ENCODE data around the gene C4orf50.

The C4orf50 gene

DNA sequence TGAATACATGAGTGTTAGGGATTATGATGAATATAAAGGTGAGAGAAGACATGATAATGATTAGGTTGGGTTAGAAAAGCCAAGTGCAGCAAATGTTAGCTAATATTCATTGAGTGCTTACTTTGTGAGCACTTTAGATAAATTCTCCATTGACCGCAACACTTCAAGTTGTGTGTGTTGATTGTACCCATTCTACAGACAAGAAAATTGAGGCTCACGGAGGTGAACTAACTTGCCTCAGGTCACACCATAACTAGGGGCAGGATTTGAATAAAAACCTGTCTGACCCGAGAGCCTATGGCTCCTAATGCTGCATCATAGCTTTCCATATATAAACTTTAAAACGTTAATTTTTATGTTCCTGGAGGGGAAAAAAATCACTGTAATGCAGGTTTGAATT, 15.2 kb upstream of the C4orf50 start:
- DNase-seq (ENCODE audit: low read depth) = no peak
- H3K4me3 ChIP-seq (ENCODE audit: low read length) = no peak overlapping the region
- TF ChIP-seq CTCF (IDR thresholded peaks at IDR 0.05; ENCODE audit: insufficient read depth, low read depth, low read length, missing control alignments) = no peak

- no peak for DNase-seq (ENCODE audit: low read depth)
- TF ChIP-seq CTCF (IDR thresholded peaks at IDR 0.05; ENCODE audit: insufficient read depth, low read depth, low read length, missing control alignments) = no peak
Observed at GRCh38 chr4:6032249-6033244, 14.3 kb upstream of the C4orf50 start.

GRCh38 chr4:6031846-6032245, 13.6 kb upstream of the C4orf50 start:
- no peak for TF ChIP-seq CTCF (IDR thresholded peaks at IDR 0.05; ENCODE audit: insufficient read depth, low read depth, low read length, missing control alignments)
- H3K4me3 ChIP-seq (ENCODE audit: low read length) = no peak overlapping the region
- DNase-seq (ENCODE audit: low read depth) = no peak

More at GRCh38 chr4:6032249-6033244, 14.3 kb upstream of the C4orf50 start:
- H3K4me3 ChIP-seq (ENCODE audit: low read length) = no peak overlapping the region

- DNase-seq (ENCODE audit: low read depth) = no peak
- no peak overlapping the region for H3K4me3 ChIP-seq (ENCODE audit: low read length)
- TF ChIP-seq CTCF (IDR thresholded peaks at IDR 0.05; ENCODE audit: insufficient read depth, low read depth, low read length, missing control alignments) = no peak
Observed at GRCh38 chr4:6030679-6031078, 12.4 kb upstream of the C4orf50 start.

- DNase-seq (ENCODE audit: low read depth) = no peak
- H3K4me3 ChIP-seq (ENCODE audit: low read length) = no peak overlapping the region
- TF ChIP-seq CTCF (IDR thresholded peaks at IDR 0.05; ENCODE audit: insufficient read depth, low read depth, low read length, missing control alignments) = no peak
Observed at GRCh38 chr4:6029254-6029653, 11.0 kb upstream of the C4orf50 start.

- H3K4me3 ChIP-seq (ENCODE audit: low read length) = no peak overlapping the region
- TF ChIP-seq CTCF (IDR thresholded peaks at IDR 0.05; ENCODE audit: insufficient read depth, low read depth, low read length, missing control alignments) = no peak
- DNase-seq (ENCODE audit: low read depth) = no peak
Observed at GRCh38 chr4:6028168-6028567, 9.9 kb upstream of the C4orf50 start.

Measured in epithelial cell of esophagus (primary cell).